ENCODE measurements around the gene SEC23A. TPM values are rescaled to one million over a fixed set of nuclear protein-coding genes. Genes with fewer than 3 reads are reported as not detected.

The SEC23A gene
- total and polyA plus RNA-seq, 2 of the 13 experiments (the other 11 are each of a cell fraction or from before 2014, with no cell fraction given): 403 to 887 TPM

DNA sequence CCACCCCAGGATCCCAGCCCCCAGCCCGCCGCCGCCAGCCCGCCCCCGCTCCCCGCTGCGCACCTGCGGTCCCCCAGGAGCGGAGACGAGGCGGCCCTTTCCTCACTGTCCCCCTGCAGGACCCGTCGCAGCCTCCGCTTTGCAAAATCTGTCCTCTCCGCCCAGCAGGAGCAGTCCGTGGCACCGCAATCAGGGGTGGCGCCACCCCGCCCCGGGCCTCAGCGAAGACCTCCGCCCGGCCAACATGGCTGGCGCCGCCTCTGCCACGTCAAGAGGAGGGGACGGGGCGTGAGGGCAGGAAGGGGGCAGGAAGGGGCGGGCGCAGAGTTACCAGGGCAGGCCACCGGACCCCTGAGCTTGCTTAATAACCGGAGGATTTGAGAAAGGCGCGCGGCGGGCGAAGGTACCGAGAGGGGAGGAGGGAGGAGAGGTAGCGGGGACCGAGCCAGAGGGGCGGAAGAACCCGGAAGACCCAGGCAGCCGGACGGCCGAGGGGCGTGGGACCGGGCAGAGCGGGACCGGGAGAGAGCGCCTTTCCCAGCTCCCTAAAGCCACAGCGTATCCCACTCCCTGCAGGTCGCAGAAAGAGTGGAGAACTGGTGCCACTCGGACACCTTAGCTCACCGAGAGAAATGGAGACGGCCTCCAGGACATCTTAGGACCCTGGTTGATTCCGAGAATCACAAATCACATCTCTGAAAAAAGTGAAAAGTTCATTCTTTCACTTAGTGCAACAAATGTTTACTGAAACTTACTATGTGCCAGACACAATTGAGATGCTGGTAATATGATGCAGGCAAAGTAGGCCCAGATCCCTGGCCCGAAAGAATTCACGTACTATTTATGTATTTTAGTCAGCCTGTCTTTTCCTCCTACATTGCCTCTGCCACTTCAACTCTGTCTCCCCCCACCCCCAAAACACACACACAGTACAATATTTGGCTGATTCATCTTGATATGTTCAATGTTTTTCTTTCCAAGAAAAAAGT, at the start of gene SEC23A (continued):
- TF ChIP-seq PHF5A (CRISPR knock-in tag; IDR thresholded peaks at IDR 0.05; ENCODE audit: low read depth, unreplicated experiment) (peak; percentile 91), MED13 (CRISPR knock-in tag; IDR thresholded peaks at IDR 0.05) (peak; percentile 99), ZNF570 (CRISPR knock-in tag; IDR thresholded peaks at IDR 0.05; ENCODE audit: borderline replicate concordance) (peak; percentile 62; the same call in 1 of the 2 replicates), ZNF263 (CRISPR knock-in tag; IDR thresholded peaks at IDR 0.05) (peak; percentile 95), ZNF607 (CRISPR knock-in tag; IDR thresholded peaks at IDR 0.05; ENCODE audit: borderline replicate concordance) (peak; percentile 95), SRSF1 (optimal IDR thresholded peaks at IDR 0.05; ENCODE audit: low read depth, low read length) (peak; percentile 98), ZNF468 (CRISPR knock-in tag; IDR thresholded peaks at IDR 0.05) (no peak), NPAS2 (CRISPR knock-in tag; IDR thresholded peaks at IDR 0.05; ENCODE audit: borderline replicate concordance) (no peak), KMT2A (CRISPR knock-in tag; IDR thresholded peaks at IDR 0.05) (peak; percentile 99), PLRG1 (conservative IDR thresholded peaks at IDR 0.05) (no peak), MAFK (conservative IDR thresholded peaks at IDR 0.05 in 1 of 2, IDR thresholded peaks at IDR 0.05 in 1 of 2; ENCODE audit: low read length in 2 of 2) (0 out of 4 replicates have a peak, but pooled peaks of 1 of the 2 experiments have one; percentile 28), SP2 (CRISPR knock-in tag; IDR thresholded peaks at IDR 0.05) (peak; percentile 83), SMARCC2 (IDR thresholded peaks at IDR 0.05) (no peak)
- TF ChIP-seq, protein P1, sequence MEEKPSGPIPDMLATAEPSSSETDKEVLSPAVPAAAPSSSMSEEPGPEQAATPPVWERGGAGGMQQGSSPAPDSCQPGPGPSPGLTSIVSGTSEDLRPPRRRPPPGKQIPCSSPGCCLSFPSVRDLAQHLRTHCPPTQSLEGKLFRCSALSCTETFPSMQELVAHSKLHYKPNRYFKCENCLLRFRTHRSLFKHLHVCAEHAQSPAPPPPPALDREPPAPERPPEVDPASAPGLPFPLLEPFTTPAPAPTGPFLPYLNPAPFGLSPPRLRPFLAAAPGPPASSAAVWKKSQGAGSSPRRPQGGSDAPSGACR (CRISPR knock-in tag; IDR thresholded peaks at IDR 0.05): peak; percentile 99
- TF ChIP-seq, protein P2, sequence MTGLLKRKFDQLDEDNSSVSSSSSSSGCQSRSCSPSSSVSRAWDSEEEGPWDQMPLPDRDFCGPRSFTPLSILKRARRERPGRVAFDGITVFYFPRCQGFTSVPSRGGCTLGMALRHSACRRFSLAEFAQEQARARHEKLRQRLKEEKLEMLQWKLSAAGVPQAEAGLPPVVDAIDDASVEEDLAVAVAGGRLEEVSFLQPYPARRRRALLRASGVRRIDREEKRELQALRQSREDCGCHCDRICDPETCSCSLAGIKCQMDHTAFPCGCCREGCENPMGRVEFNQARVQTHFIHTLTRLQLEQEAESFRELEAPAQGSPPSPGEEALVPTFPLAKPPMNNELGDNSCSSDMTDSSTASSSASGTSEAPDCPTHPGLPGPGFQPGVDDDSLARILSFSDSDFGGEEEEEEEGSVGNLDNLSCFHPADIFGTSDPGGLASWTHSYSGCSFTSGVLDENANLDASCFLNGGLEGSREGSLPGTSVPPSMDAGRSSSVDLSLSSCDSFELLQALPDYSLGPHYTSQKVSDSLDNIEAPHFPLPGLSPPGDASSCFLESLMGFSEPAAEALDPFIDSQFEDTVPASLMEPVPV (CRISPR knock-in tag; IDR thresholded peaks at IDR 0.05): peak; percentile 97
- TF ChIP-seq, protein P3, sequence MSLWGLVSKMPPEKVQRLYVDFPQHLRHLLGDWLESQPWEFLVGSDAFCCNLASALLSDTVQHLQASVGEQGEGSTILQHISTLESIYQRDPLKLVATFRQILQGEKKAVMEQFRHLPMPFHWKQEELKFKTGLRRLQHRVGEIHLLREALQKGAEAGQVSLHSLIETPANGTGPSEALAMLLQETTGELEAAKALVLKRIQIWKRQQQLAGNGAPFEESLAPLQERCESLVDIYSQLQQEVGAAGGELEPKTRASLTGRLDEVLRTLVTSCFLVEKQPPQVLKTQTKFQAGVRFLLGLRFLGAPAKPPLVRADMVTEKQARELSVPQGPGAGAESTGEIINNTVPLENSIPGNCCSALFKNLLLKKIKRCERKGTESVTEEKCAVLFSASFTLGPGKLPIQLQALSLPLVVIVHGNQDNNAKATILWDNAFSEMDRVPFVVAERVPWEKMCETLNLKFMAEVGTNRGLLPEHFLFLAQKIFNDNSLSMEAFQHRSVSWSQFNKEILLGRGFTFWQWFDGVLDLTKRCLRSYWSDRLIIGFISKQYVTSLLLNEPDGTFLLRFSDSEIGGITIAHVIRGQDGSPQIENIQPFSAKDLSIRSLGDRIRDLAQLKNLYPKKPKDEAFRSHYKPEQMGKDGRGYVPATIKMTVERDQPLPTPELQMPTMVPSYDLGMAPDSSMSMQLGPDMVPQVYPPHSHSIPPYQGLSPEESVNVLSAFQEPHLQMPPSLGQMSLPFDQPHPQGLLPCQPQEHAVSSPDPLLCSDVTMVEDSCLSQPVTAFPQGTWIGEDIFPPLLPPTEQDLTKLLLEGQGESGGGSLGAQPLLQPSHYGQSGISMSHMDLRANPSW (CRISPR knock-in tag; IDR thresholded peaks at IDR 0.05; ENCODE audit: borderline replicate concordance): peak; percentile 97
- TF ChIP-seq, protein P4, sequence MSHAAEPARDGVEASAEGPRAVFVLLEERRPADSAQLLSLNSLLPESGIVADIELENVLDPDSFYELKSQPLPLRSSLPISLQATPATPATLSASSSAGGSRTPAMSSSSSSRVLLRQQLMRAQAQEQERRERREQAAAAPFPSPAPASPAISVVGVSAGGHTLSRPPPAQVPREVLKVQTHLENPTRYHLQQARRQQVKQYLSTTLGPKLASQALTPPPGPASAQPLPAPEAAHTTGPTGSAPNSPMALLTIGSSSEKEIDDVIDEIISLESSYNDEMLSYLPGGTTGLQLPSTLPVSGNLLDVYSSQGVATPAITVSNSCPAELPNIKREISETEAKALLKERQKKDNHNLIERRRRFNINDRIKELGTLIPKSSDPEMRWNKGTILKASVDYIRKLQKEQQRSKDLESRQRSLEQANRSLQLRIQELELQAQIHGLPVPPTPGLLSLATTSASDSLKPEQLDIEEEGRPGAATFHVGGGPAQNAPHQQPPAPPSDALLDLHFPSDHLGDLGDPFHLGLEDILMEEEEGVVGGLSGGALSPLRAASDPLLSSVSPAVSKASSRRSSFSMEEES (CRISPR knock-in tag; IDR thresholded peaks at IDR 0.05): peak; percentile 88
- TF ChIP-seq, protein P5, sequence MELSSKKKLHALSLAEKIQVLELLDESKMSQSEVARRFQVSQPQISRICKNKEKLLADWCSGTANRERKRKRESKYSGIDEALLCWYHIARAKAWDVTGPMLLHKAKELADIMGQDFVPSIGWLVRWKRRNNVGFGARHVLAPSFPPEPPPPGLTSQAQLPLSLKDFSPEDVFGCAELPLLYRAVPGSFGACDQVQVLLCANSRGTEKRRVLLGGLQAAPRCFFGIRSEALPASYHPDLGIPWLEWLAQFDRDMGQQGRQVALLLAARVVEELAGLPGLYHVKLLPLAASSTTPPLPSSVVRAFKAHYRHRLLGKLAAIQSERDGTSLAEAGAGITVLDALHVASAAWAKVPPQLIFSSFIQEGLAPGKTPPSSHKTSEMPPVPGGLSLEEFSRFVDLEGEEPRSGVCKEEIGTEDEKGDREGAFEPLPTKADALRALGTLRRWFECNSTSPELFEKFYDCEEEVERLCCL (CRISPR knock-in tag; IDR thresholded peaks at IDR 0.05; ENCODE audit: borderline replicate concordance): peak; percentile 94
- TF ChIP-seq, protein P6, sequence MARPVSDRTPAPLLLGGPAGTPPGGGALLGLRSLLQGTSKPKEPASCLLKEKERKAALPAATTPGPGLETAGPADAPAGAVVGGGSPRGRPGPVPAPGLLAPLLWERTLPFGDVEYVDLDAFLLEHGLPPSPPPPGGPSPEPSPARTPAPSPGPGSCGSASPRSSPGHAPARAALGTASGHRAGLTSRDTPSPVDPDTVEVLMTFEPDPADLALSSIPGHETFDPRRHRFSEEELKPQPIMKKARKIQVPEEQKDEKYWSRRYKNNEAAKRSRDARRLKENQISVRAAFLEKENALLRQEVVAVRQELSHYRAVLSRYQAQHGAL (CRISPR knock-in tag; IDR thresholded peaks at IDR 0.05; ENCODE audit: not compliant biosample characterization): peak; percentile 87
